Mesodermal cell (in vitro differentiated cells): ENCODE measurements around the gene AZIN2.

Source experiments
- H3K27ac ChIP-seq: 2 replicates; pipeline ENCODE4 v1.7.0; 2013; ENCODE audit warnings: mild to moderate bottlenecking, low read depth, low read length, moderate library complexity; ENCODE audit not compliant: severe bottlenecking
- H3K36me3 ChIP-seq: 2 replicates; pipeline ENCODE4 v1.7.1; 2013; ENCODE audit warnings: mild to moderate bottlenecking, low read length, moderate library complexity; ENCODE audit not compliant: control insufficient read depth, insufficient read depth
- H3K4me1 ChIP-seq: one replicate; pipeline ENCODE4 v1.7.1; 2013; ENCODE audit warnings: mild to moderate bottlenecking, low read length; ENCODE audit not compliant: insufficient read depth, control insufficient read depth, poor library complexity, severe bottlenecking
- H3K4me3 ChIP-seq: 2 replicates; pipeline ENCODE4 v1.7.0; 2013; ENCODE audit warnings: low read length, control low read depth, mild to moderate bottlenecking; ENCODE audit not compliant: insufficient read depth, poor library complexity, severe bottlenecking; ENCODE audit errors: extremely low read depth
- H3K9me3 ChIP-seq: 2 replicates; pipeline ENCODE4 v1.7.1; 2013; ENCODE audit warnings: mild to moderate bottlenecking, low read length, moderate library complexity; ENCODE audit not compliant: control insufficient read depth
- WGBS, 2 experiments: methylation state at CpG; one replicate each; pipeline ENCODE4 v1.1.5; 2013; ENCODE audit warnings: missing lambda C conversion rate in 2 of 2; ENCODE audit not compliant: insufficient coverage in 2 of 2; 5-methylcytosine and 5-hydroxymethylcytosine counted together

Gene AZIN2

DNA sequence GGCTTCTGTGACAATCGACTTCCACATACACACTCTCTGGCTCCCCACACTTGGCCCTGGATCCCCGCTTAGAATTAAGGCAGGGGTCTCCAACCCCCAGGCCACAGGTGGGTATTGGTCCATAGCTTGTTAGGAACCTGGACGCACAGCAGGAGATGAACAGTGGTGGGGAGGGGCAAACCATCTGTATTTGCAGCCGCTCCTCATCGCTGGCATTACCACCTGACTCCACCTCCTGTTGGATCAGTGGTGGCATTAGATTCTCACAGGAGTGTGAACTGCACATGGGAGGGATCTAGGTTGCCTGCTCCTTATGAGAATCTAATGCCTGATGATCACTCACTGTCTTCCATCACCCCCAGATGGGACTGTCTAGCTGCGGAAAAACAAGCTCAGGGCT is 84.9 kb downstream of the AZIN2 start:
- H3K4me3 ChIP-seq: no peak overlapping the region
- no peaks in the 10 kb centered on the region for H3K9me3 ChIP-seq
- H3K27ac ChIP-seq: no peak overlapping the region
- peaks cover 8% of the 10 kb centered on the region for H3K36me3 ChIP-seq
- WGBS, 2 experiments: 100% methylated on average over 3 of the region's 6 CpGs
- peaks cover 24% of the 10 kb centered on the region for H3K4me1 ChIP-seq

DNA sequence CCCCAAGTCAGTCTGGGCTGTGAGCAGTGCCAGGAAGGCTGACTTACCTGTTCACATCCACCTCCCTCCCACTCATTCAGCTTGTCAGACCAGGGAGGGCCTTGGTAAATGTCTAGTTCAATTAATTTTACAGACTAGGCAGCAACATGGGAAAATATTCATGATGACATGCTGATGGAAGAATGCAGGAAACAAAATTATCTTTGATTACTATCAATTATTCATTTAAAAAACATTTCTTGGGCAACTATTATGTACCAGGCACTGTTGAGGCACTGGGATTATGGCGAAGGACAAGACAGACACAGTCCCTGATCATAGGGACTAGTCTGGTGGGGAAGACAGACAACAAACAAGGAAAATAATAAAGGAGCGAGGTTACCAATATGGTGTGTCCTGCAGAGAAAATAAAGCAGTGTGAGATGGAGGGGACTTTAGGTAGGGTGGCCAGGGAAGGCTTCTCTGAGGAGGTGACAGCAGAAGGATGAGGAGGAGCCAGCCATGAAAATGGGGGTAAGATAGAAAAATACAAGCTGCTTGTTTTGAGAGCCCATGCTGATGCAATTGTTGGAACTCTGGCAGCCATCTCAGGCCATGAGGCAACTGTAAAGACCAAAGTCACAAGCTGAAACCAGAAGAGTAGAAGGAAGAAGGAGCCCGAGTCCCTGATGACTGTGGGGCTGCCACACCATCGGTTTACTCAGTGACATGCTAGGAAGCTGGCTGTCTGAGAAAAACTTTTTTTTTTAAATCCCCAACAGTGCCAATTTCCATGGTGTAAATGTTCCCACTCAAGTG is 86.9 kb downstream of the AZIN2 start:
- Histone ChIP-seq H3K9me3 (no peaks in the 10 kb centered on the region), H3K4me1 (peaks cover 20% of the 10 kb centered on the region), H3K4me3 (no peak overlapping the region), H3K36me3 (peaks cover 12% of the 10 kb centered on the region), H3K27ac (no peak overlapping the region)
- 98 to 100% methylated on average over 3 to 4 of the region's 4 CpGs for WGBS, 2 experiments

DNA sequence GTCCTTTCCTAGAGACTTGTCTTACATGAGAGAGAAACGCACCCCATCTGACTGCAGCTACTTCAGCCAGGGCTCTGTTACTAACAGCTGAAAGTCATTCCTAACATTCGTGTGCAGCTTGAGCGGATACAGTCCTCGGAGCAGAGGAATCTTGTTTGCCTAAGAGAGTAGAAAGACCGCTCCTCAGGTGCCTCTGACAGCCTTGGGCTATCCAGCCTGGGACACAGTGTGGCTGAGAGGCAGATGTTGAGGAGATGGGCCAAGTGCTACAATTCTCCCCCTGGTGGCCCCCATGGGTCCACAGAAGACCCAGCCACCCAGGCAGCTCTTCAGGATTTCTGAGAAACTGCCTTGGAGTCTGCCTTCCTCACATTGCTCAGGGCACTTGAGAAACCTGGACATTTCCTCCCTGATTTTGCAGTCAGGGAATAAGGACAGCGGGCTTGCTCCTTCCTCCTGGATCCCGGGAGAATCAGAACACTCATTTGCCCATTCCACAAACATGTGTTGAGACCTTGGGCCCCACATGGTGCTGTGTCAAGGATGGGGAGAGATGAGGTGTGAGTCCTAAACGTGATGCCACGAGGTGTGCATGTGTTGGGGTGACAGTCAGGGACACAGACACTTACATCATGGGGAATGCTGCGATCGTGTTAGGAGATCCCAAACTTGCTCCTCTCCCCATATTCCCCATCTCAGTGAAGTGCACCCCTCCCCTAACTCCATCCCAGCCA is 87.8 kb downstream of the AZIN2 start:
- Histone ChIP-seq H3K4me3 (no peak overlapping the region), H3K27ac (no peak overlapping the region), H3K4me1 (peaks cover 14% of the 10 kb centered on the region), H3K9me3 (no peaks in the 10 kb centered on the region), H3K36me3 (peaks cover 12% of the 10 kb centered on the region)
- 87 to 89% methylated on average over 5 of the region's 11 CpGs for WGBS, 2 experiments

DNA sequence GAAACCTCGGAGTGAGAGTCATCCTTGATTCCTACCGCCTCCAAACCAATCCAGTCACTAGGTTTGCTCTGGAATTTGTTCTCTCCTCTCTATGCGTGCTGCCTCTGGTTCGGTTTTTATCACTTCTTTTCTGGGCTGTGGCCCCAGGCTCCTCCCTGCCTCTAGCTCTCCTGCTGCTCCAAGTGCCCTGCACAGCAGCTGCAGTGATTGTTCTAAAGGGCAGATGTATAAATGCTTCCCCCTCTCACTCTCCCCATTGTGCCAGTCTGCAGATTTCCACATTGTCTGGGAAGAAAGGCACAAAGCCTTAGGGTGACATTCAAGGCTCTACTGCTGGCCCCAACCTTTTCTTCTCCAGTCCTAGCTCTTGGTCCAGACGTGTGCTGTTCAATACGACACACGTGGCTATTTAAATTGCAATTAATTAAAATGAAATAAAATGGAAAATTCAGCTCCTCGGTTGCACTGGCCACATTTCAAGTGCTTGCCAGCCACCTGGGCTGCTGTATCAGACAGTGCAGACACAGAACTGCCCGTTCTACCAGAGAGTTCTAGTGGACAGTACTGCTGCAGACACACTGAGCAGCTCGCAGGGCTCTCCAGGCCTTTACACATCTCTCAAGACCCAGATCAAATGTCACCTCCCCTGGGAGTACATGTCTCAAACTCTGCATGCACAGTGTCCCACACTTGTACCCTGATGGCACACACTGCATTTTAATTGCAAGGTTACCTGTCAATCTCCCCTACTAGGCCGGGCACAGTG is 88.5 kb downstream of the AZIN2 start:
- WGBS, 2 experiments: 69 to 72% methylated on average over 8 to 10 of the region's 11 CpGs
- Histone ChIP-seq H3K4me1 (peaks cover 13% of the 10 kb centered on the region), H3K27ac (no peak overlapping the region), H3K9me3 (no peaks in the 10 kb centered on the region), H3K4me3 (no peak overlapping the region), H3K36me3 (peaks cover 12% of the 10 kb centered on the region)
